IPS-18a (cell line): Measurements from ENCODE around the gene SLC17A7.
A peak's percentile ranks its signal among the peaks of the same experiment; 100 is the strongest.

ENCODE experiments used
- H3K27ac ChIP-seq: one replicate; pipeline ENCODE4 v1.5.1; 2013; ENCODE audit warnings: low read length
- H3K27me3 ChIP-seq: one replicate; pipeline ENCODE4 v1.6.1; 2013; ENCODE audit warnings: mild to moderate bottlenecking, low read length; ENCODE audit not compliant: control insufficient read depth, insufficient read depth
- H3K36me3 ChIP-seq: one replicate; pipeline ENCODE4 v1.6.1; 2013; ENCODE audit warnings: low read depth, low read length; ENCODE audit not compliant: control insufficient read depth
- H3K4me1 ChIP-seq: one replicate; pipeline ENCODE4 v1.6.1; 2013; ENCODE audit warnings: low read depth, low read length; ENCODE audit not compliant: control insufficient read depth
- H3K4me3 ChIP-seq: one replicate; pipeline ENCODE4 v1.5.1; 2013; ENCODE audit warnings: low read length
- H3K9ac ChIP-seq: one replicate; pipeline ENCODE4 v1.6.1; 2013; ENCODE audit warnings: mild to moderate bottlenecking, low read length, moderate library complexity
- H3K9me3 ChIP-seq: one replicate; pipeline ENCODE4 v1.6.1; 2013; ENCODE audit warnings: low read depth, low read length; ENCODE audit not compliant: control insufficient read depth

Gene SLC17A7

GRCh38 chr19:49422407-49423070 is 18.8 kb downstream of the SLC17A7 start:
- peaks cover 68% of the 10 kb centered on the region for H3K27me3 ChIP-seq
- peak overlapping the region; percentile 31 for H3K4me3 ChIP-seq

DNA sequence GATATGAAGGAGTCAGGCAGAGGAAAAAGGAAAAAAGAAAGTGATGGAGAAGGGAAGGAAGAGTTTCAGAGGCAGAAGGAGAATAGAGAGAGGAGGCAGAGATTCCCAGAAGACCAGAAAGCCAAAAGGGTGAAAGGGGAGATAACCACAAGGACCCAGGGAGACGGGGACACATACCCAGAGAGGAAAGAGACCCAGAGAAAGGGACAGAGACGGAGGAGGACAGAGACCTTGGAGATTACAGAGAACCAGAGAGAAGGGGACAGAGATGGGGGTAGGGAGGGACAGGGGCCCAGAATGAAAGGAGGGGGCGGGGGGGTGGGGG is 19.5 kb downstream of the SLC17A7 start:
- H3K9ac ChIP-seq, result no peak overlapping the region
- H3K9me3 ChIP-seq, result no peaks in the 10 kb centered on the region
- no peak overlapping the region for H3K4me3 ChIP-seq
- no peaks in the 10 kb centered on the region for H3K36me3 ChIP-seq
- peaks cover 17% of the 10 kb centered on the region for H3K4me1 ChIP-seq
- H3K27me3 ChIP-seq, result peaks cover 61% of the 10 kb centered on the region
- H3K27ac ChIP-seq, result no peak overlapping the region

More at GRCh38 chr19:49422407-49423070, 18.8 kb downstream of the SLC17A7 start:
- H3K4me1 ChIP-seq, result peaks cover 18% of the 10 kb centered on the region
- H3K9me3 ChIP-seq, result no peaks in the 10 kb centered on the region
- no peak overlapping the region for H3K27ac ChIP-seq
- H3K9ac ChIP-seq, result no peak overlapping the region
- H3K36me3 ChIP-seq, result no peaks in the 10 kb centered on the region

GRCh38 chr19:49421039-49421877 is 20.1 kb downstream of the SLC17A7 start:
- no peaks in the 10 kb centered on the region for H3K36me3 ChIP-seq
- no peaks in the 10 kb centered on the region for H3K9me3 ChIP-seq
- peaks cover 55% of the 10 kb centered on the region for H3K27me3 ChIP-seq
- H3K9ac ChIP-seq, result no peak overlapping the region
- H3K4me1 ChIP-seq, result peaks cover 12% of the 10 kb centered on the region
- H3K4me3 ChIP-seq, result no peak overlapping the region
- H3K27ac ChIP-seq, result no peak overlapping the region

DNA sequence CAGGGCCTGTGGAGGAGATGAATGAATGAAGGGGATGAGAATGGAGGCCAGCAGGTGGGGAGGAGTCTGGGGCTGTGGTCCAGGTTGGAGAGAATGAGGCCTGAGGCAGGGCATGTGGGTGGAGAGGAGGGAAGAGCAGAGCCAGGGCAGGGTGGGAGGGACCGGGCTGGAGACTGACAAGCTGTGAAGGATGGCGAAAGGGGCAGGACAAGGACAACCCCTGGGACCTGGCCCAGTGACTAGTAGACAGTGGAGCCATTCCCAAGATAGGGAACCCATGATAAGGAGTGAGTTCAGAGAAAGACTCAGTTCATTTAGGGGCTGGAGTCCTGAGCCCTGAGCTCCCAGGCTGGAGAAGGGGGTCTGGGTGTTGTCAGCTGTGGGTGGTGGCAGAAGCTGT is 21.1 kb downstream of the SLC17A7 start:
- no peak overlapping the region for H3K27ac ChIP-seq
- peaks cover 7% of the 10 kb centered on the region for H3K4me1 ChIP-seq
- H3K9ac ChIP-seq, result no peak overlapping the region
- H3K36me3 ChIP-seq, result no peaks in the 10 kb centered on the region
- peaks cover 44% of the 10 kb centered on the region for H3K27me3 ChIP-seq
- H3K4me3 ChIP-seq, result no peak overlapping the region
- H3K9me3 ChIP-seq, result no peaks in the 10 kb centered on the region

DNA sequence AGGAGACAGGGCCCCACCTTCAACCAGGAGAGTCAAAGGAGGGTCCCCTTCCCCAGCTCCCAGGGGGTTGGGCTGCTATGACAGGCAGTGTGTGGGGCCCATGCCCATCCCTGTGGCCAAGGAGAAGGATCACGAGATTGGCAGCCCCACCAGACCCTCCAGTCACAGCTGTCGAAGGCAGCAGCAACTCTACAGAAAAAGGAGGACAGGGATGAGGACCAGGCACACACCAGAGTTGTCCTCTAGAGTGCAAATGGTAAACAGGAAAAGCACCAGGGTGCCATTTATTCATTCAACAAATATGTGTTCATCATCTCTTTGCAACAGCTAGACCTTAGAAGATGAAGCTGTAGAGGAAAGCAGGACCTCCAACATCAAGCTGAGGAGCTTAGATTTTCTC is 22.2 kb downstream of the SLC17A7 start:
- no peaks in the 10 kb centered on the region for H3K36me3 ChIP-seq
- no peaks in the 10 kb centered on the region for H3K9me3 ChIP-seq
- H3K4me3 ChIP-seq, result no peak overlapping the region
- H3K27me3 ChIP-seq, result peaks cover 34% of the 10 kb centered on the region
- H3K27ac ChIP-seq, result no peak overlapping the region
- H3K9ac ChIP-seq, result no peak overlapping the region
- H3K4me1 ChIP-seq, result peaks cover 6% of the 10 kb centered on the region

- no peak overlapping the region for H3K27ac ChIP-seq
- H3K27me3 ChIP-seq, result peaks cover 27% of the 10 kb centered on the region
- H3K4me3 ChIP-seq, result no peak overlapping the region
- H3K4me1 ChIP-seq, result peaks cover 6% of the 10 kb centered on the region
- H3K9ac ChIP-seq, result no peak overlapping the region
- H3K36me3 ChIP-seq, result no peaks in the 10 kb centered on the region
- no peaks in the 10 kb centered on the region for H3K9me3 ChIP-seq
Measured at GRCh38 chr19:49418511-49418910, 22.8 kb downstream of the SLC17A7 start.

DNA sequence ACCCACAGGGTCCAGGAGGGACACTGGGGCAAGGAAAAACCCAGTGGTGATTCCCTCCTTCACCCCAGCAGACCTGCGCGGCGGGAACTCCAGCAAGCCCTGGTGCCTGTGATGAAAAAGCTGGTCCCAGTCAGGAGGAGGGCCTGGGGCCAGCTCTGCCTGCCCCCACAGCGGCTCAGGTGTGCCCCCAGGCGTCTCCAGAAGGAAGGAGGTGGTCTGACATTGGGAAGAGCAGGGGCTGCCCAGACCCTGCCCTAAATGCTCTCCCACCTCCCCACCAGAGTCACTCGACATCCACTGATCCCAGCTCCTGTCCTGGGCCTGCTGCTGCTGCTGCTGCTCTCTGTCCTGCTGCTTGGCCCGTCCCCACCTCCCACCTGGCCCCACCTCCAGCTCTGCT is 24.2 kb downstream of the SLC17A7 start:
- peaks cover 6% of the 10 kb centered on the region for H3K4me1 ChIP-seq
- peaks cover 13% of the 10 kb centered on the region for H3K27me3 ChIP-seq
- no peak overlapping the region for H3K4me3 ChIP-seq
- H3K9ac ChIP-seq, result no peak overlapping the region
- H3K9me3 ChIP-seq, result no peaks in the 10 kb centered on the region
- H3K27ac ChIP-seq, result no peak overlapping the region
- no peaks in the 10 kb centered on the region for H3K36me3 ChIP-seq

DNA sequence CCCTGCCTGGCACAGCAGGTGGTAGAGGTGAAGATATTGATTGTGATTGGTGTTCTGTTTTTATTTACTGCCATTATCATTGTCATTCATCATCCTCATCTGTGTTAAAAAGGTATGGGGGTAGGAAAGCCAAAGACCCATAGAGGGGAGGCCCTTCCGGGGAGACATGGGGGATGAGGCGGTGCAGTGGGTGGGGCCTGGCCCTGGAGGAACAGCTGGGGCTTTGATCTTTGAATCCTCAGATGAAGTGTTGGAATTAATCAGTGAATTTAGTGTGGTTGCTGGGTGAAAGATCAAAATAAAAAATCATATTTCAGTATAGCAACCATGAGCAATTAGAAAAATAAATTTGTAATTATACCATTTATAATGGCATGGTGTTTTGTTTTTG is 25.5 kb downstream of the SLC17A7 start:
- Histone ChIP-seq H3K9ac (no peak overlapping the region), H3K4me1 (peaks cover 5% of the 10 kb centered on the region), H3K36me3 (no peaks in the 10 kb centered on the region), H3K27ac (no peak overlapping the region), H3K9me3 (no peaks in the 10 kb centered on the region), H3K27me3 (peaks cover under 1% of the 10 kb centered on the region), H3K4me3 (no peak overlapping the region)

GRCh38 chr19:49415102-49415809 is 26.1 kb downstream of the SLC17A7 start:
- Histone ChIP-seq H3K27ac (no peak overlapping the region), H3K9ac (no peak overlapping the region), H3K4me1 (no peaks in the 10 kb centered on the region), H3K27me3 (no peaks in the 10 kb centered on the region), H3K9me3 (no peaks in the 10 kb centered on the region), H3K4me3 (no peak overlapping the region), H3K36me3 (no peaks in the 10 kb centered on the region)

- Histone ChIP-seq H3K9ac (no peak overlapping the region), H3K4me1 (no peaks in the 10 kb centered on the region), H3K4me3 (no peak overlapping the region), H3K27ac (no peak overlapping the region), H3K36me3 (no peaks in the 10 kb centered on the region), H3K27me3 (no peaks in the 10 kb centered on the region), H3K9me3 (no peaks in the 10 kb centered on the region)
Measured at GRCh38 chr19:49414256-49414655, 27.1 kb downstream of the SLC17A7 start.

DNA sequence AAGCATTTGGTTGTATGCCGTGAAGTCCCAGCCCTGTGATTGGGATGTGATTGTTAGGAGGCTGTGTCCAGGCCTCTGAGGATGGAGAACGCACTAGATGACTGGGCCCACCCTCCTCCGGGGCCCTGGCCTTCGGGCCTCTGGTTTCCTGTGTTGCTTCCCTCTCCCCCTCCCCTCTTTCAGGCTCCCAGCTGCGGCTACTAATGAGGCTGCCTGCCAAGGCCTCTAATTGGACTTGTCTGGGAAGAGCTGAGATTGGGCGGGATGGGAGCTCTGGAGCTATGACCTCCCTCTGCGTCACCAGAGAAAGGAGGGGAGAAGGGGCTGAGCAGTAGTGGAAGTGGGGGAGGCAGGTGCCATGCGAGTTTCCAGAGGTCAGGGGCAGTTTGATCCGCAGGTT is 28.0 kb downstream of the SLC17A7 start:
- Histone ChIP-seq H3K27ac (no peak overlapping the region), H3K36me3 (no peaks in the 10 kb centered on the region), H3K9me3 (no peaks in the 10 kb centered on the region), H3K27me3 (no peaks in the 10 kb centered on the region), H3K4me3 (no peak overlapping the region), H3K9ac (no peak overlapping the region), H3K4me1 (no peaks in the 10 kb centered on the region)
